Activated naive CD8-positive, alpha-beta T cell treated with anti-CD3 and anti-CD28 coated beads for 36 hours (primary cell): ENCODE data around the gene GFRA1. TPM values are rescaled to one million over a fixed set of nuclear protein-coding genes. Genes with fewer than 3 reads are reported as not detected.

Experiments
- DNase-seq: peaks from one replicate; pipeline ENCODE4 v3.0.0; 2021
- H3K27ac Mint-ChIP-seq: one replicate; pipeline ENCODE4 v1.8.0; 2022; ENCODE audit warnings: mild to moderate bottlenecking, moderate library complexity, mixed read lengths
- H3K27me3 Mint-ChIP-seq: one replicate; pipeline ENCODE4 v1.8.0; 2022; ENCODE audit warnings: mild to moderate bottlenecking, mixed read lengths
- H3K36me3 Mint-ChIP-seq: one replicate; pipeline ENCODE4 v1.8.0; 2021; ENCODE audit warnings: mild to moderate bottlenecking, mixed read lengths
- H3K4me1 Mint-ChIP-seq: one replicate; pipeline ENCODE4 v1.8.0; 2021; ENCODE audit warnings: mixed read lengths
- H3K4me3 Mint-ChIP-seq: one replicate; pipeline ENCODE4 v1.8.0; 2022; ENCODE audit warnings: mild to moderate bottlenecking, moderate library complexity, mixed read lengths
- H3K9me3 Mint-ChIP-seq: one replicate; pipeline ENCODE4 v1.8.0; 2022; ENCODE audit warnings: mixed read lengths
- total RNA-seq, 2 experiments: library from RNA; stranded (reverse); gene quantifications; one replicate each; pipeline ENCODE4 v1.2.3, GENCODE V29; 2021

The GFRA1 gene
- total RNA-seq, 2 experiments from 2014 or later: not detected

- Mint-ChIP-seq H3K4me3 (no peak overlapping the region), H3K4me1 (no peaks in the 10 kb centered on the region), H3K27me3 (no peaks in the 10 kb centered on the region), H3K36me3 (no peaks in the 10 kb centered on the region), H3K9me3 (no peaks in the 10 kb centered on the region), H3K27ac (no peak overlapping the region)
- DNase-seq: no peak
Measured at GRCh38 chr10:116110736-116111135, 162.3 kb downstream of the GFRA1 start.

- Mint-ChIP-seq H3K36me3 (no peaks in the 10 kb centered on the region), H3K27ac (no peak overlapping the region), H3K9me3 (no peaks in the 10 kb centered on the region), H3K4me3 (no peak overlapping the region), H3K27me3 (no peaks in the 10 kb centered on the region), H3K4me1 (no peaks in the 10 kb centered on the region)
- DNase-seq: no peak
Measured at GRCh38 chr10:116109881-116110280, 163.1 kb downstream of the GFRA1 start.

GRCh38 chr10:116109481-116109880 is 163.5 kb downstream of the GFRA1 start:
- DNase-seq: no peak
- no peaks in the 10 kb centered on the region for H3K36me3 Mint-ChIP-seq
- no peaks in the 10 kb centered on the region for H3K9me3 Mint-ChIP-seq
- no peaks in the 10 kb centered on the region for H3K4me1 Mint-ChIP-seq
- no peak overlapping the region for H3K4me3 Mint-ChIP-seq
- H3K27ac Mint-ChIP-seq: no peak overlapping the region
- no peaks in the 10 kb centered on the region for H3K27me3 Mint-ChIP-seq

- Mint-ChIP-seq H3K27me3 (no peaks in the 10 kb centered on the region), H3K4me3 (no peak overlapping the region), H3K27ac (no peak overlapping the region), H3K9me3 (no peaks in the 10 kb centered on the region), H3K4me1 (no peaks in the 10 kb centered on the region), H3K36me3 (no peaks in the 10 kb centered on the region)
- DNase-seq: no peak
Measured at GRCh38 chr10:116108095-116108494, 164.9 kb downstream of the GFRA1 start.

- no peaks in the 10 kb centered on the region for H3K4me1 Mint-ChIP-seq
- no peak for DNase-seq
- H3K27ac Mint-ChIP-seq: no peak overlapping the region
- H3K9me3 Mint-ChIP-seq: no peaks in the 10 kb centered on the region
- no peaks in the 10 kb centered on the region for H3K27me3 Mint-ChIP-seq
- H3K36me3 Mint-ChIP-seq: no peaks in the 10 kb centered on the region
- H3K4me3 Mint-ChIP-seq: no peak overlapping the region
Measured at GRCh38 chr10:116106611-116107010, 166.4 kb downstream of the GFRA1 start.

- Mint-ChIP-seq H3K27ac (no peak overlapping the region), H3K4me3 (no peak overlapping the region), H3K4me1 (no peaks in the 10 kb centered on the region), H3K27me3 (peaks cover 2% of the 10 kb centered on the region), H3K9me3 (peaks cover 2% of the 10 kb centered on the region), H3K36me3 (no peaks in the 10 kb centered on the region)
- no peak for DNase-seq
Measured at GRCh38 chr10:116105264-116105663, 167.7 kb downstream of the GFRA1 start.

GRCh38 chr10:116104210-116104932 is 168.6 kb downstream of the GFRA1 start:
- Mint-ChIP-seq H3K27ac (no peak overlapping the region), H3K9me3 (peaks cover 2% of the 10 kb centered on the region), H3K4me1 (no peaks in the 10 kb centered on the region), H3K27me3 (peaks cover 2% of the 10 kb centered on the region), H3K4me3 (no peak overlapping the region), H3K36me3 (no peaks in the 10 kb centered on the region)
- no peak for DNase-seq

- Mint-ChIP-seq H3K27ac (no peak overlapping the region), H3K9me3 (peaks cover 2% of the 10 kb centered on the region), H3K4me1 (no peaks in the 10 kb centered on the region), H3K4me3 (no peak overlapping the region), H3K27me3 (peaks cover 2% of the 10 kb centered on the region), H3K36me3 (no peaks in the 10 kb centered on the region)
- DNase-seq: no peak
Measured at GRCh38 chr10:116103668-116104067, 169.3 kb downstream of the GFRA1 start.

- Mint-ChIP-seq H3K36me3 (no peaks in the 10 kb centered on the region), H3K4me1 (no peaks in the 10 kb centered on the region), H3K4me3 (no peak overlapping the region), H3K9me3 (peaks cover 2% of the 10 kb centered on the region), H3K27me3 (peaks cover 2% of the 10 kb centered on the region), H3K27ac (no peak overlapping the region)
- DNase-seq: no peak
Measured at GRCh38 chr10:116101616-116102315, 171.2 kb downstream of the GFRA1 start.

GRCh38 chr10:116100984-116101383 is 172.0 kb downstream of the GFRA1 start:
- no peak overlapping the region for H3K4me3 Mint-ChIP-seq
- no peaks in the 10 kb centered on the region for H3K36me3 Mint-ChIP-seq
- no peak overlapping the region for H3K27ac Mint-ChIP-seq
- H3K4me1 Mint-ChIP-seq: no peaks in the 10 kb centered on the region
- H3K9me3 Mint-ChIP-seq: peaks cover 2% of the 10 kb centered on the region
- DNase-seq: no peak
- peaks cover 2% of the 10 kb centered on the region for H3K27me3 Mint-ChIP-seq

- Mint-ChIP-seq H3K36me3 (no peaks in the 10 kb centered on the region), H3K4me3 (no peak overlapping the region), H3K9me3 (peaks cover 2% of the 10 kb centered on the region), H3K4me1 (no peaks in the 10 kb centered on the region), H3K27ac (no peak overlapping the region), H3K27me3 (peaks cover 2% of the 10 kb centered on the region)
- no peak for DNase-seq
Measured at GRCh38 chr10:116099023-116099420, 174.0 kb downstream of the GFRA1 start.

GRCh38 chr10:116098411-116099022 is 174.5 kb downstream of the GFRA1 start:
- Mint-ChIP-seq H3K4me1 (no peaks in the 10 kb centered on the region), H3K4me3 (no peak overlapping the region), H3K9me3 (peaks cover 2% of the 10 kb centered on the region), H3K36me3 (no peaks in the 10 kb centered on the region), H3K27ac (no peak overlapping the region), H3K27me3 (peaks cover 2% of the 10 kb centered on the region)
- DNase-seq: no peak

GRCh38 chr10:116097239-116097784 is 175.7 kb downstream of the GFRA1 start:
- Mint-ChIP-seq H3K4me3 (no peak overlapping the region), H3K27me3 (peaks cover 2% of the 10 kb centered on the region), H3K36me3 (no peaks in the 10 kb centered on the region), H3K4me1 (no peaks in the 10 kb centered on the region), H3K27ac (no peak overlapping the region), H3K9me3 (peaks cover 2% of the 10 kb centered on the region)
- DNase-seq: no peak

GRCh38 chr10:116096526-116096925 is 176.5 kb downstream of the GFRA1 start:
- Mint-ChIP-seq H3K27me3 (peaks cover 2% of the 10 kb centered on the region), H3K27ac (no peak overlapping the region), H3K4me1 (no peaks in the 10 kb centered on the region), H3K4me3 (no peak overlapping the region), H3K36me3 (no peaks in the 10 kb centered on the region), H3K9me3 (peaks cover 2% of the 10 kb centered on the region)
- DNase-seq: no peak

- H3K27me3 Mint-ChIP-seq: peaks cover 4% of the 10 kb centered on the region
- no peak overlapping the region for H3K27ac Mint-ChIP-seq
- H3K4me3 Mint-ChIP-seq: no peak overlapping the region
- H3K9me3 Mint-ChIP-seq: no peaks in the 10 kb centered on the region
- H3K36me3 Mint-ChIP-seq: no peaks in the 10 kb centered on the region
- no peaks in the 10 kb centered on the region for H3K4me1 Mint-ChIP-seq
- DNase-seq: no peak
Measured at GRCh38 chr10:116094356-116094755, 178.7 kb downstream of the GFRA1 start.
